Measurements from ENCODE around the gene RUNX2. TPM values are rescaled to one million over a fixed set of nuclear protein-coding genes. Genes with fewer than 3 reads are reported as not detected.

RUNX2 gene
- total and polyA plus RNA-seq, 2 donors (not counting 1 experiment from before 2014, with no cell fraction given), result 1.3 to 2.4 TPM

GRCh38 chr6:45637056-45637455 lies 308.9 kb downstream of the RUNX2 start:
- Mint-ChIP-seq H3K4me1 (no peaks in the 10 kb centered on the region), H3K27me3 (peaks cover 5% of the 10 kb centered on the region), H3K27ac (no peak overlapping the region), H3K4me3 (no peak overlapping the region), H3K9me3 (ENCODE audit: insufficient read depth) (no peaks in the 10 kb centered on the region)
- ATAC-seq (ENCODE audit: low read depth) (no peak), DNase-seq (no peak)
- TF ChIP-seq EZH2 (IDR thresholded peaks at IDR 0.05; ENCODE audit: borderline replicate concordance, insufficient read depth, low read depth, low read length, poor library complexity, severe bottlenecking) (no peak), CTCF (IDR thresholded peaks at IDR 0.05) (no peak)
- H3K9me3 ChIP-seq (ENCODE audit: control extremely low read depth in 1 of 3, control insufficient read depth in 2 of 3, insufficient read depth in 1 of 3, low read length in 2 of 3), result no peaks in the 10 kb centered on the region
- WGBS (ENCODE audit: insufficient coverage), result 100% methylated on average over 3 of the region's 3 CpGs
- H3K9ac ChIP-seq (ENCODE audit: low read length), result no peak overlapping the region
- no peak overlapping the region for H3K27ac ChIP-seq (ENCODE audit: low read length in 2 of 2)
- intact Hi-C loops (cut with micrococcal nuclease), result no loop called here
- no peaks in the 10 kb centered on the region for H3K4me1 ChIP-seq (ENCODE audit: control insufficient read depth in 2 of 2, insufficient read depth in 2 of 2, low read length in 2 of 2)
- no peaks in the 10 kb centered on the region for H3K36me3 ChIP-seq (replicated peaks in 1 of 2; ENCODE audit: control extremely low read depth in 1 of 2, control insufficient read depth in 1 of 2, extremely low read depth in 1 of 2, insufficient read depth in 2 of 2, low read length in 1 of 2)
- no peak overlapping the region for H3K4me3 ChIP-seq (ENCODE audit: control extremely low read depth in 1 of 5, extremely low read depth in 1 of 5, insufficient read depth in 1 of 5, low read depth in 2 of 5, low read length in 4 of 5)
- H4K20me1 ChIP-seq (ENCODE audit: control insufficient read depth, insufficient read depth, low read length, poor library complexity, severe bottlenecking), result no peaks in the 10 kb centered on the region
- H3K79me2 ChIP-seq (ENCODE audit: control insufficient read depth, insufficient read depth, low read length), result no peaks in the 10 kb centered on the region
- H3K4me2 ChIP-seq (replicated peaks; ENCODE audit: low read depth, low read length, poor library complexity, severe bottlenecking), result no peak overlapping the region
- no peaks in the 10 kb centered on the region for H3K27me3 ChIP-seq (replicated peaks in 1 of 4; ENCODE audit: control extremely low read depth in 1 of 4, control insufficient read depth in 3 of 4, insufficient read depth in 4 of 4, low read length in 3 of 4)
- ChIA-PET CTCF (no interaction called here), POLR2A (no interaction called here)
- H2AFZ ChIP-seq (ENCODE audit: insufficient read depth, low read depth, low read length, poor library complexity, severe bottlenecking), result no peak overlapping the region

DNA sequence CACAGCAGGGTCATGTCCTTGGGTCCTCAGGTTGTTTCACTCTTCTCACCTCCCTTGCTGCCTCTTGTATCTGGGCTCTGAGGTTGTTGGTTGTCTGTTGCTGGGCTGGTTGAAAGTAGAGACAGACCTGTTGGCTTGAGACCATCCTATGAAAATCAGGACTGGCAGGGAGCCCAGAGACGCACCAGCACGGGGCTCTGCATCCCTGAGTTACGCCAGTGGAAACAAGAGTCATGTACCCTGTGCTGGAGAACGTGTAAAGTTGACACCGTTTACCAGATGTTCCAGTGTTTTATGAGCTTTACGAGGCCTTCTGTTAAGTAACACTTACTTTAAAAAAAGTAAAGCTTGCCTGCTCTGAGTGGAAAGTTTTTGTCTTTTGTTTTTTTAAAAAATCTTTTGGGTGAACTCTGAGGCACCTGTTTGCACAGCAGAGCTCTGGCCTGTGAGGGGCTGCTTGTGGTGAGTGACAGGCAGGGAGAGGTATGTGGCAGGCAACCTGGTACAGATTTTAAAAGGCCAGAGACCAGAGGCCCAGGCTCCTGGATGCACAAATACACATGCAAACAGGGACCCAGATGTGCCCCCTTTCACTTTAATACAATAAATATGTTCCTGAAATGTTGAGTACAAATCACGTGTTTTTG lies 309.6 kb downstream of the RUNX2 start:
- H3K27me3 Mint-ChIP-seq, result peaks cover 5% of the 10 kb centered on the region
- ChIA-PET POLR2A (no interaction called here), CTCF (no interaction called here)
- TF ChIP-seq CTCF (IDR thresholded peaks at IDR 0.05), result no peak
- no peak for TF ChIP-seq EZH2 (IDR thresholded peaks at IDR 0.05; ENCODE audit: borderline replicate concordance, insufficient read depth, low read depth, low read length, poor library complexity, severe bottlenecking)
- no peak overlapping the region for H3K4me3 ChIP-seq (ENCODE audit: control extremely low read depth in 1 of 5, extremely low read depth in 1 of 5, insufficient read depth in 1 of 5, low read depth in 2 of 5, low read length in 4 of 5)
- no peak for ATAC-seq (ENCODE audit: low read depth)
- H3K9me3 ChIP-seq (ENCODE audit: control extremely low read depth in 1 of 3, control insufficient read depth in 2 of 3, insufficient read depth in 1 of 3, low read length in 2 of 3), result no peaks in the 10 kb centered on the region
- H3K27ac Mint-ChIP-seq, result no peak overlapping the region
- H3K4me3 Mint-ChIP-seq, result no peak overlapping the region
- H4K20me1 ChIP-seq (ENCODE audit: control insufficient read depth, insufficient read depth, low read length, poor library complexity, severe bottlenecking), result no peaks in the 10 kb centered on the region
- no peak overlapping the region for H3K27ac ChIP-seq (ENCODE audit: low read length in 2 of 2)
- DNase-seq, result no peak
- no peaks in the 10 kb centered on the region for H3K4me1 Mint-ChIP-seq
- H2AFZ ChIP-seq (ENCODE audit: insufficient read depth, low read depth, low read length, poor library complexity, severe bottlenecking), result no peak overlapping the region
- H3K4me1 ChIP-seq (ENCODE audit: control insufficient read depth in 2 of 2, insufficient read depth in 2 of 2, low read length in 2 of 2), result no peaks in the 10 kb centered on the region
- intact Hi-C loops (cut with micrococcal nuclease), result no loop called here
- no peaks in the 10 kb centered on the region for H3K9me3 Mint-ChIP-seq (ENCODE audit: insufficient read depth)
- H3K9ac ChIP-seq (ENCODE audit: low read length), result no peak overlapping the region
- no peaks in the 10 kb centered on the region for H3K27me3 ChIP-seq (replicated peaks in 1 of 4; ENCODE audit: control extremely low read depth in 1 of 4, control insufficient read depth in 3 of 4, insufficient read depth in 4 of 4, low read length in 3 of 4)
- no peaks in the 10 kb centered on the region for H3K36me3 ChIP-seq (replicated peaks in 1 of 2; ENCODE audit: control extremely low read depth in 1 of 2, control insufficient read depth in 1 of 2, extremely low read depth in 1 of 2, insufficient read depth in 2 of 2, low read length in 1 of 2)
- no peaks in the 10 kb centered on the region for H3K79me2 ChIP-seq (ENCODE audit: control insufficient read depth, insufficient read depth, low read length)
- no peak overlapping the region for H3K4me2 ChIP-seq (replicated peaks; ENCODE audit: low read depth, low read length, poor library complexity, severe bottlenecking)
- 96% methylated on average over 3 of the region's 7 CpGs for WGBS (ENCODE audit: insufficient coverage)
